LNCaP clone FGC (cell line): ENCODE data around the gene PNMA8C.
"Not testable (repeated sequence)": the region's sequence is repeated elsewhere in the genome, so short reads cannot be mapped to it uniquely, and the experiment has no call there.

Source experiments
- DNase-seq: peaks from one replicate; pipeline ENCODE4 v3.0.0-alpha.2; 2011; ENCODE audit warnings: low read depth
- H3K4me3 ChIP-seq: 2 replicates; pipeline ENCODE4 v1.5.1; 2011; ENCODE audit warnings: mild to moderate bottlenecking, low read depth, low read length, control low read depth
- CTCF ChIP-seq: IDR thresholded peaks from 2 replicates; pipeline ENCODE4 v1.5.1; 2012; ENCODE audit warnings: mild to moderate bottlenecking; ENCODE audit not compliant: control insufficient read depth, insufficient read depth; ENCODE audit errors: extremely low read depth

Gene PNMA8C

DNA sequence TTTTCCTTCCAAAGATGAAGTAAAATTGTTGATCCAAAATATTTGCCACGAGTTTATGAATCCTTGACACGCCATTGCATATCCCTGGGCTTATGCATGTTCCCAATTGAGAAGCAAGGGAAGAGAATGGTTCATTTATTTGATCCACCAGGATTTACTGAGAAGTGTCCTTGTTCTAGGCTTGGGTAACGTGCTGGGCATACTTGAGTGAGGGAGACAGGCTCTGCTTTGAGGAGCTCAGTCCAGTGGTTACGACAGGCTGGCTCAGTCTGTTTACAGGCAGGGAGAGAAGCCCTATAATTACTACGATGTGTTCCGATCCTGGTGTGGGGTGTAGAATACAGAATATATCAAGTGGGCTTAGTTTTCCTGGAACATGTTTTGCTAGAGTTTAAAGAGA, 6.3 kb upstream of the PNMA8C start:
- no peak for TF ChIP-seq CTCF
- DNase-seq: no peak
- no peak overlapping the region for H3K4me3 ChIP-seq

- H3K4me3 ChIP-seq, DNase-seq: not testable (repeated sequence)
Measured at GRCh38 chr19:46433470-46433869, 4.7 kb upstream of the PNMA8C start.

DNA sequence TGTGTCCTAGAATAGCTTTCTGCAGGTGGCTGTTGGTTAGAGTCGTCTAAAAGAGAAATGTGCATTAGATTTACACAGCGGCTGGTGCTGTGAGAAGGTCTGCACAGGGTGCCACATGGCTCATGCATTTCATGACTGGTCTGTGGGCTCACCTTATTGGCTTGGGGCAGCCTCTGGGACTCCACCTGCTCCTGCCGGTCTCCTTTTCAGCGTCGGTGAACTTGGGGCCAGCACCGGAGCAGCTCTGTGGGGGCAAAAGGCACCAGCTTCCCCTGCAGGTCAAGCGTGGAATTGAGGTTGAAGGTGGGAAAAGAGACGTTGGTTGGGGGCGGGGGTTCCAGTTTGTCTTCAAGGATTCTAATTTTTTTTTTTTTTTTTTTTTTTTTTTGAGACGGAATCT, 3.1 kb upstream of the PNMA8C start:
- no peak for DNase-seq
- TF ChIP-seq CTCF: no peak
- no peak overlapping the region for H3K4me3 ChIP-seq

DNA sequence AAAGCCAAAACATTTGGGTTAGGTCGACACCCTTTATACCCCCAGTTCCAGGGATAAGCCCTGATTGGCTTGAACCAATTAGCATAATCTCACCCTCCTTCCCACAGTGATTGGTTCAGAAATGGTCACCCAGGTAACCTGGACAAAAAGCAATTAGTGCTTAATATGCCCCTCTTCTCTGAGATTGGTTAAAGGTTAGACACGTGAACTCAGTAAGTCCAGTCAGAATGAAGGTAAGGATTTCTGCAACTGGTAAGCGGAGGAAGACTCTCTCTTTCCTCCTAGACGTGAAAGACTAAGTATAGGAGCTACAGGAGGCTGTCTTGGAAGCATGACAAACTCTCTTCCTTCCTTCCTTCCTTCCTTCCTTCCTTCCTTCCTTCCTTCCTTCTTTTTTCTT, 1.3 kb upstream of the PNMA8C start:
- no peak overlapping the region for H3K4me3 ChIP-seq
- TF ChIP-seq CTCF: no peak

GRCh38 chr19:46427518-46428045, 1.2 kb downstream of the PNMA8C start:
- no peak for TF ChIP-seq CTCF
- no peak for DNase-seq
- H3K4me3 ChIP-seq: no peak overlapping the region

More for the DNA sequence above, 1.3 kb upstream of the PNMA8C start:
- DNase-seq: no peak

- TF ChIP-seq CTCF: no peak
- DNase-seq: no peak
- no peak overlapping the region for H3K4me3 ChIP-seq
Measured at GRCh38 chr19:46426506-46427162, 2.1 kb downstream of the PNMA8C start.

GRCh38 chr19:46426035-46426505, 2.7 kb downstream of the PNMA8C start:
- H3K4me3 ChIP-seq: no peak overlapping the region
- TF ChIP-seq CTCF: no peak

More at GRCh38 chr19:46426035-46426505, 2.7 kb downstream of the PNMA8C start:
- no peak for DNase-seq
